ENCODE results near the gene ARHGAP15. TPM values are rescaled to one million over a fixed set of nuclear protein-coding genes. Genes with fewer than 3 reads are reported as not detected.

Gene ARHGAP15
- total RNA-seq, 2 experiments from 2014 or later, result 167 TPM

GRCh38 chr2:143290221-143290620, 161.0 kb downstream of the ARHGAP15 start:
- H3K27me3 Mint-ChIP-seq, result no peaks in the 10 kb centered on the region
- ChIA-PET POLR2A (no interaction called here), CTCF (interaction anchor here (0.7 kb wide), 1 partner anchor 14 kb away, joined by 3 read pairs; no protein-coding TSS in a partner anchor)
- H3K36me3 Mint-ChIP-seq (ENCODE audit: low read depth), result peaks cover 45% of the 10 kb centered on the region
- no peak for DNase-seq
- H3K4me1 Mint-ChIP-seq, result no peaks in the 10 kb centered on the region
- H3K4me3 Mint-ChIP-seq, result no peak overlapping the region
- H3K9me3 Mint-ChIP-seq, result no peaks in the 10 kb centered on the region
- H3K27ac Mint-ChIP-seq, result no peak overlapping the region

- no peaks in the 10 kb centered on the region for H3K27me3 Mint-ChIP-seq
- POLR2A ChIA-PET, result no interaction called here
- peaks cover 39% of the 10 kb centered on the region for H3K36me3 Mint-ChIP-seq (ENCODE audit: low read depth)
- H3K9me3 Mint-ChIP-seq, result no peaks in the 10 kb centered on the region
- H3K27ac Mint-ChIP-seq, result no peak overlapping the region
- CTCF ChIA-PET, result no interaction called here
- no peak for DNase-seq
- H3K4me1 Mint-ChIP-seq, result peaks cover 2% of the 10 kb centered on the region
- no peak overlapping the region for H3K4me3 Mint-ChIP-seq
These were observed 164.8 kb downstream of the ARHGAP15 start for GRCh38 chr2:143294068-143294467.

- H3K9me3 Mint-ChIP-seq, result no peaks in the 10 kb centered on the region
- peaks cover 2% of the 10 kb centered on the region for H3K4me1 Mint-ChIP-seq
- no peak for DNase-seq
- H3K27ac Mint-ChIP-seq, result no peak overlapping the region
- H3K4me3 Mint-ChIP-seq, result no peak overlapping the region
- ChIA-PET CTCF (no interaction called here), POLR2A (interaction anchor here (0.6 kb wide), 1 partner anchor 17 kb away, joined by 3 read pairs; no protein-coding TSS in a partner anchor)
- no peaks in the 10 kb centered on the region for H3K27me3 Mint-ChIP-seq
- H3K36me3 Mint-ChIP-seq (ENCODE audit: low read depth), result peaks cover 40% of the 10 kb centered on the region
These were observed 166.9 kb downstream of the ARHGAP15 start for GRCh38 chr2:143296089-143296488.

DNA sequence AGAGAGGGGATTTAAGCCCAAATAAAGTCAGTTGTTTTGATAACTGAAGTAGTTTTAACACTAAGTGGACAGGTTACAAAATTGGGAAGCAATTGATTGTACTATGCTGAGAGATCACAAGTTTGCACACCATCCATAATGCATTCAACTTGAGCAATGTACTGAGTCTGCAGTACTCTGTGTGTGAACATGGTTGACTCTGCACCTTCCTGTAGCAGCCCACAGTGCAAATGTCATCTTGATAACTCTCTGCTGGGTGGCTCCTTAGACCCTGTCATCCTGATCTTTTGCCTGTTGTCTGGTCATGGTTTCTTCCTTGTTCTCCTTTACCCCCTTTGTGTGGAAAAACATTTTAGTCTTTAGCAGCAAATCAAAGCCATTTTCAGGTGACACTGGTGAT, 168.0 kb downstream of the ARHGAP15 start:
- Mint-ChIP-seq H3K4me3 (no peak overlapping the region), H3K9me3 (peaks cover 1% of the 10 kb centered on the region), H3K4me1 (peaks cover 2% of the 10 kb centered on the region), H3K27me3 (no peaks in the 10 kb centered on the region), H3K36me3 (ENCODE audit: low read depth) (peaks cover 40% of the 10 kb centered on the region), H3K27ac (no peak overlapping the region)
- ChIA-PET POLR2A (no interaction called here), CTCF (interaction anchor here (1.3 kb wide), 1 partner anchor 13 kb away, joined by 4 read pairs; no protein-coding TSS in a partner anchor)
- no peak for DNase-seq

- H3K36me3 Mint-ChIP-seq (ENCODE audit: low read depth), result peaks cover 44% of the 10 kb centered on the region
- no peak overlapping the region for H3K27ac Mint-ChIP-seq
- POLR2A ChIA-PET, result no interaction called here
- H3K27me3 Mint-ChIP-seq, result no peaks in the 10 kb centered on the region
- peaks cover 8% of the 10 kb centered on the region for H3K9me3 Mint-ChIP-seq
- DNase-seq, result no peak
- CTCF ChIA-PET, result no interaction called here
- peaks cover 2% of the 10 kb centered on the region for H3K4me1 Mint-ChIP-seq
- no peak overlapping the region for H3K4me3 Mint-ChIP-seq
These were observed 171.3 kb downstream of the ARHGAP15 start for GRCh38 chr2:143300536-143300935.

- ChIA-PET CTCF (interaction anchor here (1.8 kb wide), 1 partner anchor 28 kb away, joined by 6 read pairs; no protein-coding TSS in a partner anchor), POLR2A (no interaction called here)
- H3K36me3 Mint-ChIP-seq (ENCODE audit: low read depth), result peaks cover 5% of the 10 kb centered on the region
- H3K27me3 Mint-ChIP-seq, result no peaks in the 10 kb centered on the region
- H3K9me3 Mint-ChIP-seq, result no peaks in the 10 kb centered on the region
- DNase-seq, result no peak
- H3K27ac Mint-ChIP-seq, result no peak overlapping the region
- H3K4me1 Mint-ChIP-seq, result no peaks in the 10 kb centered on the region
- no peak overlapping the region for H3K4me3 Mint-ChIP-seq
These were observed 182.2 kb downstream of the ARHGAP15 start for GRCh38 chr2:143311426-143311825.

- Mint-ChIP-seq H3K4me3 (no peak overlapping the region), H3K27ac (no peak overlapping the region), H3K36me3 (ENCODE audit: low read depth) (peaks cover 15% of the 10 kb centered on the region), H3K4me1 (no peaks in the 10 kb centered on the region), H3K27me3 (no peaks in the 10 kb centered on the region), H3K9me3 (no peaks in the 10 kb centered on the region)
- ChIA-PET POLR2A (no interaction called here), CTCF (interaction anchor here (1.8 kb wide), 1 partner anchor 29 kb away, joined by 6 read pairs; no protein-coding TSS in a partner anchor)
- DNase-seq, result no peak
These were observed 183.2 kb downstream of the ARHGAP15 start for GRCh38 chr2:143312441-143312840.

- peaks cover 26% of the 10 kb centered on the region for H3K36me3 Mint-ChIP-seq (ENCODE audit: low read depth)
- no peaks in the 10 kb centered on the region for H3K4me1 Mint-ChIP-seq
- H3K27ac Mint-ChIP-seq, result no peak overlapping the region
- ChIA-PET CTCF (no interaction called here), POLR2A (no interaction called here)
- H3K27me3 Mint-ChIP-seq, result no peaks in the 10 kb centered on the region
- no peaks in the 10 kb centered on the region for H3K9me3 Mint-ChIP-seq
- DNase-seq, result no peak
- H3K4me3 Mint-ChIP-seq, result no peak overlapping the region
These were observed 184.6 kb downstream of the ARHGAP15 start for GRCh38 chr2:143313861-143314260.

DNA sequence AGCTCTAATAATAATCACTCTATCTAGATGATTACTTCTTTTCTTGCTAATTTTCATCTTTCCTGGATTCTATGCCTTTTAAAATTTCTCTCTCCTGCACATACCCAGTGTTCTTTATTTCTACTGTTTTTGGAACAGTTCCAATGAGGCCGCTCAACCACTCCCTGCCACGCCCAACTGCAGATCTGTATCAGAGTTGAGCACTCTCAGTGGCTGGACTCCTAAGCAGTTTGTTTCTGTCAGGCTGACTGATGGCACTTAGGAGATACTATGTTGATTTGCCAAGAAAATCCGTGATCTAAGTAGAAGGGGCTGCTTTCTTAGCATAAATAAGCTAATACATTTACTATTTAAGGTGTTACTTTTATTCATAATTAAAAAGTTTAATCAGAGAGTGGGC, 192.8 kb downstream of the ARHGAP15 start:
- H3K36me3 Mint-ChIP-seq (ENCODE audit: low read depth), result peaks cover 57% of the 10 kb centered on the region
- no peak overlapping the region for H3K4me3 Mint-ChIP-seq
- ChIA-PET CTCF (no interaction called here), POLR2A (no interaction called here)
- DNase-seq, result no peak
- peaks cover 2% of the 10 kb centered on the region for H3K9me3 Mint-ChIP-seq
- H3K27ac Mint-ChIP-seq, result no peak overlapping the region
- H3K4me1 Mint-ChIP-seq, result peaks cover 24% of the 10 kb centered on the region
- H3K27me3 Mint-ChIP-seq, result no peaks in the 10 kb centered on the region

DNA sequence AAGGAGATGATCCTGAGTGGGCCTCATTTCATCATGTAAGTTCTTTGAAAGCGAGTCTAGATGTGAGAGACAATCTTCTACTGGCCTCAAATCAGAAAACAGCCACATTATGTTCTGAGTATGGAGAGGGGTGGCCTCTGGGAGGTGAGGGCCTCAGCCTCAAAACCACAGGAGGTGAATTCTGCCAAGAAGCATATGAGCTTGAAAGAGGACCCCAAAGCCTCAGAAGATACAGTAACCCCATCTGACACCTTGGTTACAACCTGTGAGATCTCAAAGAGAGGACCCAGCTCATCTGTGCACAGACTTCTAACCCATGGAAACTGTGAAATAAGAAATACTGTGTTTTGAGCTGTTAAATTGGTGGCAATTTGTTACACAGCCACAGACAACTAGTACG, 200.1 kb downstream of the ARHGAP15 start:
- POLR2A ChIA-PET, result no interaction called here
- no peaks in the 10 kb centered on the region for H3K9me3 Mint-ChIP-seq
- H3K27ac Mint-ChIP-seq, result no peak overlapping the region
- CTCF ChIA-PET, result no interaction called here
- no peak overlapping the region for H3K4me3 Mint-ChIP-seq
- peaks cover 36% of the 10 kb centered on the region for H3K36me3 Mint-ChIP-seq (ENCODE audit: low read depth)
- no peaks in the 10 kb centered on the region for H3K27me3 Mint-ChIP-seq
- no peak for DNase-seq
- peaks cover 15% of the 10 kb centered on the region for H3K4me1 Mint-ChIP-seq

- no peak for DNase-seq
- CTCF ChIA-PET, result no interaction called here
- Mint-ChIP-seq H3K9me3 (no peaks in the 10 kb centered on the region), H3K36me3 (ENCODE audit: low read depth) (peaks cover 43% of the 10 kb centered on the region), H3K4me1 (no peaks in the 10 kb centered on the region), H3K4me3 (no peak overlapping the region), H3K27me3 (no peaks in the 10 kb centered on the region), H3K27ac (no peak overlapping the region)
- POLR2A ChIA-PET, result interaction anchor here (0.5 kb wide), 1 partner anchor 15 kb away, joined by 3 read pairs; no protein-coding TSS in a partner anchor
These were observed 204.1 kb downstream of the ARHGAP15 start for GRCh38 chr2:143333168-143333791.

- Mint-ChIP-seq H3K36me3 (ENCODE audit: low read depth) (peaks cover 41% of the 10 kb centered on the region), H3K9me3 (no peaks in the 10 kb centered on the region), H3K4me3 (no peak overlapping the region), H3K4me1 (no peaks in the 10 kb centered on the region), H3K27me3 (no peaks in the 10 kb centered on the region), H3K27ac (no peak overlapping the region)
- POLR2A ChIA-PET, result interaction anchor here (0.5 kb wide), 1 partner anchor 16 kb away, joined by 3 read pairs; no protein-coding TSS in a partner anchor
- CTCF ChIA-PET, result no interaction called here
- no peak for DNase-seq
These were observed 204.6 kb downstream of the ARHGAP15 start for GRCh38 chr2:143333847-143334246.

DNA sequence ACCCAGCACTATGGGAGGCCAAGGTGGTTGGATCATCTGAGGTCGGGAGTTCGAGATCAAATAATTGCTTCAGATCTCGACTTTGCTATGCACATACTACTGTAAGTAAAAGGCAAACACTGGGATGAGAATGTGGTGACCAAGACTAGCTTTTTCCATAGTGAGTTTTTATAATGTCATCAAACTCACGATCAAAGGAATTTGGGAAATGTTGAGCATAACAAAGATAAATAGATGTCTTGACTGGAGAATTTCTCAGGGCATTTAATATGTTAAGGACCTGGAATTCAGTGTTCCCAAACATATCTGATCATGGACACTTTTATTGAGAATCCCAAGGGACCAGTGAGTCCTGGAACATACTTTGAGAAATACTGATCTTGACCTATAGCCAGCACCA, 205.6 kb downstream of the ARHGAP15 start:
- Mint-ChIP-seq H3K4me3 (no peak overlapping the region), H3K27ac (no peak overlapping the region), H3K9me3 (no peaks in the 10 kb centered on the region), H3K36me3 (ENCODE audit: low read depth) (peaks cover 45% of the 10 kb centered on the region), H3K4me1 (no peaks in the 10 kb centered on the region), H3K27me3 (no peaks in the 10 kb centered on the region)
- ChIA-PET CTCF (no interaction called here), POLR2A (no interaction called here)
- DNase-seq, result no peak

DNA sequence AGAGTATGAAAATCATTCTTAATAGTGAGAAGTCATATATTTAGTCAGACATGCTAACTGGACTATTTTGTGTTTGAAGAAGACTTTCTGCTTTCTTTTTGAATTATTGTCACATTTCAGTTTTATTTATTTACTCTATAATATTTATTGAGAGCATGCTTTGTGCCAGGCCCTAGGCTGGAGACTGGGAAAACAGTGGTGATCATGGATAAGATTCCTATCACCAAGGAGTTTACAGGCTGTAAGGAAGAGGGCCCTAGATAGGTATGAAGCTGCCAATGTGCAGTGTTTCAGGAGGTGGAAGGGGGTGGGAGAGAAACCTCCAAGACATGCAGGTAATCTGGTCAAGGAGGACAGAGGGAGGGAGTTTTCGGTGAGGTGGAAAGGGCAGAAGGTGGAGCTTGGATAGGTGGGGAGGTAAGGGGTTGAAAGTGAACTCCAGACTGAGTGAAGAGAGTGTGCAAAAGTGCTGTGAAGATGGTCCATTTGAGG, 207.5 kb downstream of the ARHGAP15 start:
- H3K4me3 Mint-ChIP-seq, result no peak overlapping the region
- ChIA-PET POLR2A (no interaction called here), CTCF (no interaction called here)
- no peak for DNase-seq
- no peaks in the 10 kb centered on the region for H3K27me3 Mint-ChIP-seq
- no peak overlapping the region for H3K27ac Mint-ChIP-seq
- H3K4me1 Mint-ChIP-seq, result no peaks in the 10 kb centered on the region
- H3K9me3 Mint-ChIP-seq, result no peaks in the 10 kb centered on the region
- peaks cover 54% of the 10 kb centered on the region for H3K36me3 Mint-ChIP-seq (ENCODE audit: low read depth)
